ENCODE results near the gene RANBP10.
A peak's percentile ranks its signal among the peaks of the same experiment; 100 is the strongest.

The RANBP10 gene

DNA sequence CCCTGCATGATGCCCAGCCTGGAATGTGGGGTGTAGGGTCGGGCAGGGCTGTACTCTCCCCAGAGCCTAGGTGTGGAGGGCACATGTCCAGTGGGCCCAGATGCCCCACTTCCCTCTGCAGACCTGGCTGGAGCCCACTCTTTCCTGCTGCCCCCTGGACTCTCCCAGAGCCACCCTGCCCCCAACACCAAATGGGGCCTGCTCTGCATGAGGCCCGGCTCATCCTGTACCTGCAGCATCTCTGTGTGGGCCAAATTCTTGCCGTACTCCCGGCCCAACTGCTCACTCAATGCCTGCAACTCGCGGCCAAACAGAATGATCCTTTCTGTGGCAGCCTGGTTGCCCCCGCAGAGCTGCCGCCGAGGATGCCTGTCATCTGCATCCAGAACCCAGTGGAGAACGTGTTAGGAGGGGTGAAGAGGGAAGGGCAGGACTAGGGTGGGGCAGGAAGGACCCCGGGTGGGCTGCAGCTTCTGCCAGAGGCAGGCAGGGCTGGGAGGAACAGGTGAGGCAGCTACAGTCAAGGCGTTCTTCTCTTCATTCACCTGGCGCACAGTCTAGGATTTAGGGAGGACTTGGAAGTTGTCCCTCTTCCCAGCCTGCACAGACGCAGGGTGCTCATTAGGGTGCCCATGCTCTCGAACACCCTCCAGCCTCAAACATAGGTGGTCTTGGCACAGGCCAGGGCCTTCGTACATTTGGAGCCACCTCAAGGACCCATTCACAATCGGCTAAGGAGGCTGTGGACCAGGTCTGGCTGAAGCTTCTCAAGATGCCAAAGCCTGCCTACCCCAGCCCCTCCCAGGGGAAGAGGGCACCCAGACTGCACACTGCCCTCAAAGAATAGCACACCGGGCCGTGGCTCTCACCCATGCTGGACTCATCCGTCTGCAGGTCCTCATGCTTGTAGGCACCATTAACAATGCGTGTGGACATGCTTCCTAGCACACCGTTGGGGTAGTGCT lies 78.6 kb downstream of the RANBP10 start:
- DNase-seq (ENCODE audit: low read depth): no peak
- no peak for TF ChIP-seq CTCF (conservative IDR thresholded peaks at IDR 0.05; ENCODE audit: control insufficient read depth, insufficient read depth, low read depth, low read length)
- no peak overlapping the region for H3K4me3 ChIP-seq (ENCODE audit: control insufficient read depth, low read depth, low read length)

GRCh38 chr16:67726106-67727034 lies 80.0 kb downstream of the RANBP10 start:
- no peak for TF ChIP-seq CTCF (conservative IDR thresholded peaks at IDR 0.05; ENCODE audit: control insufficient read depth, insufficient read depth, low read depth, low read length)
- no peak overlapping the region for H3K4me3 ChIP-seq (ENCODE audit: control insufficient read depth, low read depth, low read length)
- DNase-seq (ENCODE audit: low read depth): no peak

DNA sequence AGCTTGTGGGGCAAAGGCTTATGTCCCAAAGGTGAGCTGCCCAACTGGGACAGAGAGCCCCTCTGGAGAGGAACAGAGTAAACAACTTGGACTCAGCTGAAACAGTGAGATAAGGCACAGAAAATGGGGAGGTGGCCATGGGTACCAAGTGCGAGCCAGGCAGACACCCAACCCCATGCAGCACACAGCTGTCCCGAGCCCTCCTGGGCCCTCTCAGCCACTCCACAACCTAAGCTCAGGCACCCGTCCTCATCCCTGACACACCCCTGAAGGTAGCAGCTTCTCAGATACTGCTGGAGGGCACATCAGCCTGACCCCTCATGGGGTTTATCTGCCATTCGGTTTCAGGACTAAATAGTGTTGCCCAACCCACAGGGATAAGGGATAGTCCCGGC lies 82.5 kb downstream of the RANBP10 start:
- TF ChIP-seq CTCF (conservative IDR thresholded peaks at IDR 0.05; ENCODE audit: control insufficient read depth, insufficient read depth, low read depth, low read length): no peak
- DNase-seq (ENCODE audit: low read depth): no peak
- H3K4me3 ChIP-seq (ENCODE audit: control insufficient read depth, low read depth, low read length): no peak overlapping the region

GRCh38 chr16:67723151-67723910 lies 83.0 kb downstream of the RANBP10 start:
- no peak for TF ChIP-seq CTCF (conservative IDR thresholded peaks at IDR 0.05; ENCODE audit: control insufficient read depth, insufficient read depth, low read depth, low read length)
- peak; percentile 40 for DNase-seq (ENCODE audit: low read depth)
- no peak overlapping the region for H3K4me3 ChIP-seq (ENCODE audit: control insufficient read depth, low read depth, low read length)

- no peak for TF ChIP-seq CTCF (conservative IDR thresholded peaks at IDR 0.05; ENCODE audit: control insufficient read depth, insufficient read depth, low read depth, low read length)
- DNase-seq (ENCODE audit: low read depth): no peak
- H3K4me3 ChIP-seq (ENCODE audit: control insufficient read depth, low read depth, low read length): peak overlapping the region; percentile 88
Observed at GRCh38 chr16:67720236-67720635, 86.1 kb downstream of the RANBP10 start.

GRCh38 chr16:67719778-67720144 lies 86.6 kb downstream of the RANBP10 start:
- peak; percentile 52 for DNase-seq (ENCODE audit: low read depth)
- H3K4me3 ChIP-seq (ENCODE audit: control insufficient read depth, low read depth, low read length): peak overlapping the region; percentile 88
- TF ChIP-seq CTCF (conservative IDR thresholded peaks at IDR 0.05; ENCODE audit: control insufficient read depth, insufficient read depth, low read depth, low read length): no peak

Measured in fibroblast of mammary gland (primary cell).